GM21825 (cell line): ENCODE data around the gene PRR33.
"Not testable (repeated sequence)": the region's sequence is repeated elsewhere in the genome, so short reads cannot be mapped to it uniquely, and the experiment has no call there.

ENCODE experiments used
- ATAC-seq: cut with Tn5 transposase; IDR thresholded peaks from one replicate; pipeline ENCODE4 v1.9.1; 2021; ENCODE audit warnings: mild to moderate bottlenecking, moderate library complexity; ENCODE audit not compliant: unreplicated experiment

Gene PRR33

GRCh38 chr11:1891831-1892115 lies at the start of gene PRR33:
Gene PRR33 (minus strand): TSS chr11:1891895. CDS start chr11:1890584, 1,311 bp downstream.
- ATAC-seq: no peak

GRCh38 chr11:1939788-1940187 lies 48.1 kb upstream of the PRR33 start:
- not testable (repeated sequence) for ATAC-seq

GRCh38 chr11:1939006-1939625 lies 47.4 kb upstream of the PRR33 start:
- ATAC-seq: no peak

DNA sequence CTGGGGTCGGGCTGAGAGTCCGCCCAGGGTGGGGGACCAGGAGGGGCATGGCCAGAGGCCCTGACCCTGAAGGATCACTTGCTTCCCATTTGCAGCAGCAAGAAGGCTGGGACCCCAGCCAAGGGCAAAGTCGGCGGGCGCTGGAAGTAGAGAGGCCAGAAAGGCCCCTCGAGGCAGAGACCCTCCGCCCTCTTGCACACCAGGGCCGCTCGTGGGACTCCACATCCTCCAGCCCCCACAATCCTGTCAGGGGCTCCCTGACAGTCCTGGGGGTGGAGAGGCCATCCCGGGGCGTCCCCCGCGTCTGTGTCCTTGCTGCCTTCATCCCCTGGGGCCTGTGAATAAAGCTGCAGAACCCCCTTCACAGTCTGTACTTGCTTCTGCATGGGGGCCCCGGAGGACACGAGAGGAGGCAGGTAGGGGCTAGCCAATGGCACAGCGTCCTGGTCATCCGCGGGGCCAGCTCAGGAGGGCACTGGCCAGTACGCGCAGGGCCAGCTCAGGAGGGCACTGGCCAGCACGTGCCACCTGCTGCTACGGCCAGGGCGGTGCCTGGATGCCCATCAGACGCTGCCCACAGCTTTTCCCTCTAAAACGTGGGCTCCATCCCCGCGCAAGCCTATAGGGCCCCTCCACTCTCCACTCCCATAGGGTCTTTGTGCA lies 46.8 kb upstream of the PRR33 start:
- ATAC-seq: no peak

DNA sequence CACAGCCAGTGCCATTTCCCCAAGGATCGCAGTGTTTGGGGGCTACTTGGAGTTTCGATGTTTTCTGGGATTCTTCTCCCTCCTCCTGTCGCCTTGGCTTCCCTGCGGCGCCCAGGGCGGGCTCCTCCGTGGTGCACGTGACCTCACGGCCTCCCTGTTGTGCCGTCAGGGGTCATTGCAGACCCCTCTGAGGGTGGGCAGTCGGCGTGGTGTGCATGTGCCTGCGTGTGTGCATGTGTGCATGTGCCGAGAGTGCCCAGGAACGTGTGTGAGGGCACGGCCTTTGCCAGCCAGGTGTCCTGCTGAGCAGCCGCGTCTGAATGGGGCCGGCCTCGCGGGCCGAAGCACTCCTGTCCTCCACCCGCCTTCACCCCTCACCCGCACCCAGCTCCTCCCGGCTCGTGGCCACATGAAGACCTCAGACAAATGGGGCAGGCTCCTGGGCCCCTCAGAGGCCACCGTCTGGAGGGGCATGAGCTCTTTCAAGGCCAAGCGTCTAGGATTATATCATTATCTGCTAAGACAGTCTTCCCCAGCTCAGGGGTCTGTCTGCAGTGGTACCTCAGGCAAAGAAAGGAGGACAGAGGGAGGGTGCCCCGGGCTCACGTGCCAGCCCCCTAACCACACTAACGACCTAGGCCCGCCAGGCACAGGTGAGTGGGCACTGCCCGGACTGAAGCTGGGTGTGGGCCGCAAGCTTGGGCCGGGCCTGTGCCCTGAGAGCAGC lies 46.1 kb upstream of the PRR33 start:
- ATAC-seq: no peak

DNA sequence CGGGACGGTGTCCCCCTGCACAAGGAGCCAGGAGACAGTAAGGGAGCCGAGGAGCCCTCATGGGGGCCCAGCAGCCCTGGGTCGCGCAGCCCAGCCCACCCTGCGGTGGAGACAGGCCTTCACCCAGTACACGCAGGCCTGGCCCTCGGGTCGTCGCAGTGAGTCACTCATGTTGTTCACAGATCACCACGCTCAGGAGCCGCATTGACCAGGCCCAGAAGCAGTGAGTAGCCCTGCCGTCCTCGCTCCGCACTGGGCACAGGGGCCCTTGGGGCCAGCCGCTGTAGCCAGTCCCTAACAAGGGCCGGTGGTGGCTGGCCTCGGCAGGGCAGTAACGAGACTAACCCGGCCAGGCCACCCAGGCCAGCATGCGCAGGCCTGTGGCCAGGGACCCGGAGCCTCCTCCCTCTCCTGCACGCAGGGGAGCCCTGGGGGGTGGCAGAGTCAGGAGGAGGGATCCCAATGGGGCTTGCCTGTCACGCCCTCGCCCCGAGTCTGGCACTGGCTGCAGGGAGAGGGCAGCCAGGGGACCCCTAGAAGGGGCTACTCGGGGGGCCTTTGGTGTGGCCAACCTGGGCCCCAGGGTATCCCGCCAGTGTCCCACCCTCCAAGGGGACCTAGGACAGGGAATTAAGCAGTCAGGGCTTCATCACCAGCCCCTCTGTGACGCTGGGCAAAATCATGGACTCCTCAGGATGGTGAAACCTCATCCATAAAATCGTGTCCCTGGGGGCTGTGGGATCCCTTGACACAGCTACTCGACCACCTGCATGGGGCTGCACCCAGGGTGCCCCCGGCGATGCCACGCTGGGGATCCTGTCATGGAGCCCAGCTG lies 45.3 kb upstream of the PRR33 start:
- no peak for ATAC-seq

DNA sequence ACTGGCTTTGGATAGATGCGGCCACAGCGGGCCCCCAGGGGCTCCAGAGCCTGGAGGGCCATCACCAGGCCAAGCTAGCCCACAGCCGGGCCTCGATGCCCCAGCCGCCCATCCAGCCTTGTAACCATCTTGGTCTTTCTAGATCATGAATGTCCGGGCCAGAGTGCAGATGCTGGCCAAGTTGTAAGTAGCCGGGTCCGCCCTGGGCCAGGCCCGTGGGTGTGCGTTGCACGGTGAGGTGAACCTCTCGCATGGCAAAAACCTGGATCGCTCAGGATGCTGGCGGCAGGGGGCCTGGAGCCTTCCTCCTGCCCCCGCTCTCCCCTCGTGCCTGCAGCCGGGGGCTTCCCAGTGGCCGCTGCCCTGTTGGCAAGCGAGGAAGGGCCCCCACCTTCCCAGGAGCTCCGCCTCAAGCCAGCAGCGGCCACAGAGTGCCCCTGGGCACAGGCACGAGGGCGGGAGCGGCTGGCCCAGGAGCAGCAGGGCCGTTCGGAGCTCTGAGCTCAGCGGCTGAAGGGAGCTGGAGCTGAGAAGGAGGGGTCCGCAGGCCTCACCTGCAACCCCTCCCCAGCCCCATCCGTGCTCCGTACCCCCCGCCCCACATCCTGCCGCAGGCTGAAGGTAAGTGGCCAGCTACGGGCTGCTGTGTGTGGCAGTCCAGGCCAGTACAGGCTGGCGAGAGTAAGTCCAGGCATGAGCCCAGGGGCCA lies 44.5 kb upstream of the PRR33 start:
- ATAC-seq: no peak

DNA sequence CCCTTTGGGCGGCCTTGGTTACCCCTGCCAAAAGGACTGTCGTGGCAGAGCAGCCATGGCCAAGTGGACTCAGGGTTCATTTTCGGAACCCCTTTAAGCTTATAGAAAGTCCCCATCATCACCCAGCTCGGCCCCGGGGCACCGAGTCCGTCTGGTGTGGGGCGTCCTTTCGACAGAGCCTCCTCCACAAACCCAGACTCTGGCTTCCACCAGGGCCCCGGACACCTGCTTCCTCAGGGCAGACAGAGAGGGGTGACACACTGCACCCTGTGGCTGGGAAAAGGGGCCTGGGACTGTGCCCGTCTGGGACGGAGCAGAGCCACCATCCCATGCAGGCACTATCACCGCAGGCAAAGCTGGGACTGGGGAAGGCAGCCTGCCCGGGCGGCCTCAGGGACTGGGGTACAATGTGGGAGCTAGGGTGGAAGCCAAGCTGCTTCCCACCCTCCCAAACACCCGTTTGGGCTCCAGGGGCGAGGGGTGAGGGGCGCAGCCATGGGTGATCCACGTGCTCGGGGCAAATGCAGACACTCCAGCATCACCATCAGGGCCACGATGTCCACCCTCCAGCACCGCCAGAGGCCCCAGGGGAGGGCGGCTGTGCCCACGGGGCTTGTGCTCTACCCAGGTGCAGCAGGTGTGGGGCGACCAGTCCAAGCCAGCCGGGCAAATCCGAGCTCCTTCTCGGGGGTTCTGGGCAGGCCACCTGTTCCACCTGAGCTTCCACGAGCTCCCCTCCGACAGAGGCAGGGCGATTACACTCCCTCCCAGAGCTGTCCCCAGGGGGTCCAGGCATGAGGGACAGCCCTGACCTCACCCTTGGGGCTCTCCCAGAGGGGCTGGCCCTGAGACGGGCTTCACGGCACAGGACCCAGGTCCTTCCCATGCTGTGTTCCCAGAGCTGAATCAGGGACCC lies 43.7 kb upstream of the PRR33 start:
- ATAC-seq: no peak

DNA sequence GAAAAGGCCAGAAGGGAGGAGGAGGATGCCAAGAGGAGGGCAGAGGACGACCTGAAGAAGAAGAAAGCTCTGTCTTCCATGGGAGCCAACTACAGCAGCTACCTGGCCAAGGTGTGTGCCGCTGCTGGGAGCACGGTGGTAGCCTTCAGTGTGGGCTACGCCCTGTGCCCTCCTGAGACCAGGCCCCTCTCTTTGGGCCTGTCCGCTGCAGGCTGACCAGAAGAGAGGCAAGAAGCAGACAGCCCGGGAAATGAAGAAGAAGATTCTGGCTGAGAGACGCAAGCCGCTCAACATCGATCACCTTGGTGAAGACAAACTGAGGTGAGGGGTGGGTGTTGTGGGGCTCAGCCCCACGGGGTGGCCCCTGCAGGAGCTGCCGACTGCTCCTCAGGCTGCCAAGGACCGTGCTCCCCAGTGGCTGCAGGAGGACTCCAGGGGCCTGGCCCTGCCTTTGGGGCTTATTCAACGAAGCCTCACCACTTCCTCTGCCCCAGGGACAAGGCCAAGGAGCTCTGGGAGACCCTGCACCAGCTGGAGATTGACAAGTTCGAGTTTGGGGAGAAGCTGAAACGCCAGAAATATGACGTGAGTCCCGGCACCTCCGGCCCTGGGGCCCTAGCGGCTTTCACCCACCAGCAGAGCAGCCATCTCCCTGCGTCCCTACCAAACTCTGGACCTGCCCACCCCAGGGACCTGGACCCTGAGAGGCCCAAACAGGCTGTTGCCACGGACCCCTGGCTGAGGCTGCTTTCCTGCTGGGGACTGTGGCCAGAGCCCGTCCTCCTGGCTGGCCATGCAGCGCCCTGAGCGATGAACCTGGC lies 42.9 kb upstream of the PRR33 start:
- ATAC-seq: no peak

DNA sequence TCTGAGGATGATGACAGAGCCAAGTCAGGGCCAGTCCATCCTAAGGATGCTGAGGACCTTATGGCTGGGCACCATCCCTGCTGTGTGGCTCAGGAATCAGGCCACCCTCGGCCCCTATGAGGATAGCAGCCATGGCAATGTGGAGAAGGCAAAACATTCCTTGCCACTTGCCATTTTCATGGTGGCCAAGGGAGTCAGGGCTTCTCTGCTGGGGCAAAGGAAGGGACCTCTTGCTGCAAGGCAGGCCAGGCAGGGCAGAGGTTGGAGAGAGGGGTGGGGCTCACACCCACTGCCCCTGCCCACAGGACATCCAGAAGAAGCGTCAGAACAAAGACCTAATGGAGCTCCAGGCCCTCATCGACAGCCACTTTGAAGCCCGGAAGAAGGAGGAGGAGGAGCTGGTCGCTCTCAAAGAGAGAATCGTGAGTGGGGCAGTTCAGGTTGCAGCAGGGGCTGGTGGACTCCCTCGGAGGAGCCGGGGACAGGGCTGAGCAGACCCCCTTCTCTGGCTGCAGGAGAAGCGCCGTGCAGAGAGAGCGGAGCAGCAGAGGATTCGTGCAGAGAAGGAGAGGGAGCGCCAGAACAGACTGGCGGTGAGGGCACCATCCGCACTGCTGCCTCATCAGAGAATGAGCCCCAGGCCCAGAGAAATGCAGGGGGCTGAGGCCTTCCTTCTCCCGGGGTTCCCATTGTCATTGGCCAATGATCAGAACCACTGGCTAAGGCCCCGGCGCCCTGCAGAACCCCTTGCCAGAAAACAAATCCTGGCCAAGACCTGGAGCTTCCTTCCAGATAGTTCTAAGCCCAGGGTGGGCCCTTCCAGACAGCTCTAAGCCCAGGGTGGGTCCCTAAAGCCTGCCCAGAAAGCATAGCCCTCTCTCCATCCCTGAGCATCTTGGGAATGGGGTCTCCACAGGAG lies 42.0 kb upstream of the PRR33 start:
- no peak for ATAC-seq

GRCh38 chr11:1932681-1933080 lies 41.0 kb upstream of the PRR33 start:
- no peak for ATAC-seq

DNA sequence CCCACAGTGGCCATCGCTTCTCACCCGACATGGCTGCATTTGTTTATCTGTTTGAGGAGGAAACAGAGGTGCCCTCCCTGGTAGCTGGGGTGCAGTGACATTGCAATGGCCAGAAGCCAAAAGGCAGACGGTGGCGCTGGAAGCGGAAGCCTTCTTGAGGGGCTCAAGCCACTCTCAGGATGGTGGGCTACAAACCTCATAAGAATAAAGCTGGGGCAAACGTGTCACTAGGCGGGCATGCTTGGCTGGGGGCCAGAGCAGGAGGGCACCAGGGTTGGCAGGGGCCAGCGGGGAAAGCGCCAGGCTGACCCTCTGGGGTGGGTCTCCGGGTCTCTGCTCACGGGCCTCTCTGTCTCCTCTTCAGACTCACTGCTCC lies 40.4 kb upstream of the PRR33 start:
- ATAC-seq: no peak

- ATAC-seq: no peak
Measured at GRCh38 chr11:1931341-1932104, 39.8 kb upstream of the PRR33 start.

GRCh38 chr11:1930462-1930830 lies 38.8 kb upstream of the PRR33 start:
- no peak for ATAC-seq

- ATAC-seq: no peak
Measured at GRCh38 chr11:1929621-1930461, 38.1 kb upstream of the PRR33 start.

DNA sequence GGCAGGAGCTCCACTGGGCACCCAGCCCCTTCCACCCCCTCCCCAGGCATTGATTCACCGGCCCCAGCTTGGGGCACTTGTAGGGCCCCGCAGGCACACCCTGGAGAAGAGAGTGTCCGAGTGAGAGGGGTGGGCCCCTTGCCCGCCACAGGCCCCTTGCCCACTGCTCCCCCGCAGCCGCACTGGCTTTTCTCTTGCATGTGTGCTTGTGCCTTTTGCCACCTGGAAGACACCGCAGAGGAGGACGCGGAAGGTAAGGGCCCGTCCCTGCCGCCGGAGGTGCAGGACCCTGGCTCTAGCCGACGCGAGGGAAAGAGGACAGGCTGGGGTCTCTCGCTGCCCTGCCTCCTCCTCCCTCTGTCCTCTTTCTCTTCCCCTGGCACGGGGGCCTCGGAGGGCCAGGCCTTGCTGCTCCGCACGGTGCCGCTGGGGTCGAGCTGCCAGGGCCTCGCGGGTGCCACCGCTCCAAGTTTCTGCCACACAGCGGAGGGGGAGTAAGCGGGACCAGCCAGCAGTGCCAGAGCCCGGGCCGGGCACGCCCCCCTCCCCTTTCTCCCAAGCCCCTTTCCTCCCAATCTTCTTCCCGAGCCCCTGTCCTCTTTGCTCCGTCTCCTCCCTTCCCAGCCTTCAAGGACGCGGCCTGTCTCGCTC lies 37.3 kb upstream of the PRR33 start:
- no peak for ATAC-seq
